ENCODE data around the gene LRP6. TPM values are rescaled to one million over a fixed set of nuclear protein-coding genes. Genes with fewer than 3 reads are reported as not detected.

Gene LRP6
- total RNA-seq, 1 donor from 2014 or later: 55.8 TPM

DNA sequence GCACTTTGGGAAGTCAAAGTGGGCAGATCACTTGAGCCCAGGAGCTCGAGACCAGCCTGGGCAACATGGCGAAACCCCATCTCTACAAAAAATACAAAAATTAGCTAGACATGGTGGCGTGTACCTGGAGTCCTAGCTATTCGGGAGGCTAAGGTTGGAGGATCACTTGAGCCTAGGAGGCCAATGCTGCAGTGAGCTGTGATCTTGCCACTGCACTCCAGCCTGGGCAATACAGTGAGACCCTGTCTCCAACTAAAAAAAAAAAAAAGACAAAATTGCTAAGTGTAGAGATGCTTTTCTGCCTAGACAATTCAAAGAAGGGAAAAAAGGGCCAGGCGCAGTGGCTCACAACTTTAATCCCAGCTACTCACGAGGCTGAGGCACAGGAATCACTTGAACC is 3.4 kb upstream of the LRP6 start:
- TF ChIP-seq, protein P1, sequence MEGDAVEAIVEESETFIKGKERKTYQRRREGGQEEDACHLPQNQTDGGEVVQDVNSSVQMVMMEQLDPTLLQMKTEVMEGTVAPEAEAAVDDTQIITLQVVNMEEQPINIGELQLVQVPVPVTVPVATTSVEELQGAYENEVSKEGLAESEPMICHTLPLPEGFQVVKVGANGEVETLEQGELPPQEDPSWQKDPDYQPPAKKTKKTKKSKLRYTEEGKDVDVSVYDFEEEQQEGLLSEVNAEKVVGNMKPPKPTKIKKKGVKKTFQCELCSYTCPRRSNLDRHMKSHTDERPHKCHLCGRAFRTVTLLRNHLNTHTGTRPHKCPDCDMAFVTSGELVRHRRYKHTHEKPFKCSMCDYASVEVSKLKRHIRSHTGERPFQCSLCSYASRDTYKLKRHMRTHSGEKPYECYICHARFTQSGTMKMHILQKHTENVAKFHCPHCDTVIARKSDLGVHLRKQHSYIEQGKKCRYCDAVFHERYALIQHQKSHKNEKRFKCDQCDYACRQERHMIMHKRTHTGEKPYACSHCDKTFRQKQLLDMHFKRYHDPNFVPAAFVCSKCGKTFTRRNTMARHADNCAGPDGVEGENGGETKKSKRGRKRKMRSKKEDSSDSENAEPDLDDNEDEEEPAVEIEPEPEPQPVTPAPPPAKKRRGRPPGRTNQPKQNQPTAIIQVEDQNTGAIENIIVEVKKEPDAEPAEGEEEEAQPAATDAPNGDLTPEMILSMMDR (IDR thresholded peaks at IDR 0.05): no peak
- Histone ChIP-seq H3K27me3 (no peaks in the 10 kb centered on the region), H3K4me1 (peaks cover 5% of the 10 kb centered on the region), H3K27ac (no peak overlapping the region), H3K9me3 (no peaks in the 10 kb centered on the region), H3K36me3 (no peaks in the 10 kb centered on the region), H3K4me3 (no peak overlapping the region)
- no peak for DNase-seq
- intact Hi-C loops (cut with DNase I): no loop called here
- no peak for ATAC-seq

GRCh38 chr12:12267742-12268200 is 927 bp upstream of the LRP6 start:
- DNase-seq (no peak), ATAC-seq (no peak)
- Histone ChIP-seq H3K27me3 (no peaks in the 10 kb centered on the region), H3K4me1 (peaks cover 14% of the 10 kb centered on the region), H3K9me3 (no peaks in the 10 kb centered on the region), H3K27ac (peak overlapping the region; percentile 100), H3K36me3 (no peaks in the 10 kb centered on the region), H3K4me3 (peak overlapping the region; percentile 78)
- intact Hi-C loops (cut with DNase I): no loop called here
- TF ChIP-seq, protein P1 (IDR thresholded peaks at IDR 0.05): no peak

- Histone ChIP-seq H3K4me1 (peaks cover 14% of the 10 kb centered on the region), H3K36me3 (no peaks in the 10 kb centered on the region), H3K27ac (peak overlapping the region; percentile 100), H3K27me3 (no peaks in the 10 kb centered on the region), H3K4me3 (peak overlapping the region; percentile 78), H3K9me3 (no peaks in the 10 kb centered on the region)
- no peak for ATAC-seq
- intact Hi-C loops (cut with DNase I): no loop called here
- DNase-seq: no peak
- TF ChIP-seq, protein P1 (IDR thresholded peaks at IDR 0.05): no peak
These were observed 413 bp downstream of the LRP6 start for GRCh38 chr12:12266389-12266872.

DNA sequence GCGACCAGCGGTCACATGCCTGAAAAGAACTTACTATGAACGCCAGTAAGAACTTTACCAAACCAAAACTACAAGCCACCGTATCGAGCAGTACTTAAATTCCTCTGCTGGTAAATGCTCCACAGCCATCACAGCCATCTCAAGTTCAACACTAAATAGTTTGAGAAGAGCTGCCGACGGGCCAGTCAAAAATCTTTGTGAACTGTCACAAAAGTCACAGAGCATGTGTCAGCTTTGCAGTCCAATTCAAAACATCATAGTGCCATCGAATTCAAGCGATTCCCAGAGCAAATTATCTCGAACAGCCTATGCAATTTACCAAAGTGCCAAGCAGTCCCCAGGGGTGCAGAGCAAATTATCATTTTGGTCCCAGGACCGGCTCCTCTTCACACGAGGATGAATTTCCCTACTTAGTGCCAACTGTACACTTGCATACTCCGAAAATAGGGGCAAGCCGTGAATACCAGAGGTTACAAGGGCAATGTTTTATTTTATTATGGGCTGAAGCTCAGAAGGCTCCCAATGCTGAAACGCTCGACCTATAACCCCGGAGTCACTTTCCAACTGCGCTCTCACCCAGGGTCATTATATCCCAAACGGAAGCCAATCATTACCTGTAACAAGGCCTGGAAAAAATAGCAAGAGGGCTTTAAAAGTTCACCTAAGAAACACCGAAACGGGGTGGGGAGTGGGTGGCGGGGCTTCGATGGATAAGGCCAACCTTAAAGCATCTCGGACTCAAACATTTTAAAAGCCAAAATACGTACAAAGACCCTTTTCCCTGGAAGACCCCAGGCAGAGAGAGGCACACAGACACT is 1.1 kb downstream of the LRP6 start:
- no peak for DNase-seq
- intact Hi-C loops (cut with DNase I): no loop called here

DNA sequence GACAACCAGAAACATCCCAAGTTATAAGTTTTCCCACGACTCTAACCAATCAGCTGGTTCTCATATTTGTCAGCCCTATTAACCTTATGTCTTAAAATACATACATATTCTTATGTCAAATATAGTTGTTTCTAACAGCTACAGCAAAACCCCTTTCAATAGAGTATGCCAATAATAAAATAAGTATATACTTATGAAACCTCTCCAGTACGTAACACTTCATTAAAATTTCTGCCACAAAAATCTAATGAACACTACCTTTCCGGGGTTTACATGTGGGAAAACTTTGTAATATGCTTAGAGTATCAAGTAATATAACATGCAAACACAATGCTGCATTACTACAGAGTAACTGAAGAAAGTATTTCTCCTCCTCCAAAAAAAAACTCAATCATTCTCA is 1.8 kb downstream of the LRP6 start:
- TF ChIP-seq, protein P1 (IDR thresholded peaks at IDR 0.05): no peak
- peaks cover 14% of the 10 kb centered on the region for H3K4me1 ChIP-seq
- no peaks in the 10 kb centered on the region for H3K27me3 ChIP-seq
- DNase-seq: no peak
- intact Hi-C loops (cut with DNase I): no loop called here
- H3K36me3 ChIP-seq: no peaks in the 10 kb centered on the region
- ATAC-seq: no peak
- H3K4me3 ChIP-seq: peak overlapping the region; percentile 78
- no peaks in the 10 kb centered on the region for H3K9me3 ChIP-seq
- no peak overlapping the region for H3K27ac ChIP-seq

More for the DNA sequence above, 1.1 kb downstream of the LRP6 start:
- Histone ChIP-seq H3K9me3 (no peaks in the 10 kb centered on the region), H3K27me3 (no peaks in the 10 kb centered on the region), H3K4me3 (peak overlapping the region; percentile 78), H3K4me1 (peaks cover 14% of the 10 kb centered on the region), H3K36me3 (no peaks in the 10 kb centered on the region), H3K27ac (peak overlapping the region; percentile 100)
- ATAC-seq: no peak
- TF ChIP-seq, protein P1 (IDR thresholded peaks at IDR 0.05): no peak
